K562 (cell line): ENCODE measurements around the gene MCAM. TPM values are rescaled to one million over a fixed set of nuclear protein-coding genes. Genes with fewer than 3 reads are reported as not detected.

ENCODE experiments used
- CCNT2 ChIP-seq: IDR thresholded peaks from 2 replicates; pipeline ENCODE4 v1.6.1; 2011; ENCODE audit warnings: borderline replicate concordance, low read depth, mild to moderate bottlenecking, moderate library complexity, mixed read lengths, low read length; ENCODE audit not compliant: insufficient read length; ENCODE audit errors: extremely low read depth
- KAT8 ChIP-seq: fragments of 450-650 bp; IDR thresholded peaks from 2 replicates; pipeline ENCODE4 v1.6.1; 2016; ENCODE audit warnings: low read depth, mild to moderate bottlenecking
- NFRKB ChIP-seq: fragments of 450-650 bp; IDR thresholded peaks from 2 replicates; pipeline ENCODE4 v1.6.1; 2016; ENCODE audit warnings: low read depth
- SUPT5H ChIP-seq: fragments of 450-650 bp; IDR thresholded peaks from 2 replicates; pipeline ENCODE4 v1.6.1; 2016
- ZBTB40 ChIP-seq, 2 experiments: fragments of 450-650 bp in 1 of 2; sonication (generic) in 1 of 2; formaldehyde crosslinking in 1 of 2; IDR thresholded peaks; 2 replicates each; pipeline versions ENCODE4 v1.7.1 to v1.9.0; 2016 to 2022; ENCODE audit warnings: inconsistent platforms in 1 of 2, mild to moderate bottlenecking in 1 of 2, missing genetic modification reagents in 1 of 2
- ZNF592 ChIP-seq: fragments of 450-650 bp; IDR thresholded peaks from 2 replicates; pipeline ENCODE4 v1.6.1; 2017; ENCODE audit warnings: antibody characterized with exemption, mild to moderate bottlenecking
- ZNF609 ChIP-seq: sonication (generic); formaldehyde crosslinking; IDR thresholded peaks from 2 replicates; pipeline ENCODE4 v1.8.1; 2023; ENCODE audit warnings: missing genetic modification reagents, mild to moderate bottlenecking, borderline replicate concordance
- polyA plus RNA-seq, 8 experiments: library from polyadenylated mRNA; depleted of rRNA in 4 of 8; stranded (reverse) in 5 of 8; unstranded in 3 of 8; fragments of >200 nt; fragmentation: Nextera tagmentation in 2 of 8; fragmentation: Illumina TruSeq in 1 of 8; extraction: Ambion mirVana in 2 of 8; extraction: Trizol in 1 of 8; gene quantifications; 2 replicates each; pipeline versions ENCODE4 v1.2.1 to v1.2.3, GENCODE V29; 2011 to 2014; ENCODE audit warnings: inconsistent platforms in 1 of 8, missing spikeins in 1 of 8
- total RNA-seq, 7 experiments: library from RNA; depleted of rRNA in 6 of 7; stranded (reverse); fragments of >200 nt in 6 of 7; fragmentation: Illumina TruSeq in 2 of 7; extraction: Trizol in 2 of 7; gene quantifications; 2 replicates each; pipeline versions ENCODE4 v1.2.1 to v1.2.3, GENCODE V29; 2011 to 2021; ENCODE audit warnings: low replicate concordance in 1 of 7

MCAM gene
- total and polyA plus RNA-seq, 9 of the 15 experiments (the other 6 are each of a cell fraction or from before 2014, with no cell fraction given): 14.7 to 118 (median 53.6) TPM

- TF ChIP-seq ZBTB40 (IDR thresholded peaks at IDR 0.05): peak; percentile 77
- TF ChIP-seq ZBTB40 (CRISPR knock-in tag; IDR thresholded peaks at IDR 0.05): no peak
- no peak for TF ChIP-seq KAT8
- TF ChIP-seq SUPT5H: peak; percentile 90
- peak; percentile 58 for TF ChIP-seq NFRKB
- TF ChIP-seq ZNF592: peak; percentile 87
- TF ChIP-seq CCNT2: no peak
- 0 out of 2 replicates have a peak, but pooled peaks have one; percentile 29 for TF ChIP-seq ZNF609
These were observed 1.6 kb upstream of the MCAM start (continued) for GRCh38 chr11:119318240-119319135.
